NK-92 treated with Interleukin-12 subunit alpha and Interleukin-12 subunit beta, amount 100 ng/mL, for 24 hours (cell line): ENCODE data around the gene CTDSPL.

Source experiments
- DNase-seq: peaks from one replicate; lab custom pipeline; 2025; lab: John Stamatoyannopoulos, UW

The CTDSPL gene

GRCh38 chr3:38001456-38002081 is 139.9 kb downstream of the CTDSPL start:
- DNase-seq = no peak

GRCh38 chr3:38002291-38002876 is 140.7 kb downstream of the CTDSPL start:
- no peak for DNase-seq

GRCh38 chr3:38002940-38003339 is 141.3 kb downstream of the CTDSPL start:
- no peak for DNase-seq

- no peak for DNase-seq
Measured at GRCh38 chr3:38003371-38003816, 141.7 kb downstream of the CTDSPL start.

- no peak for DNase-seq
Measured at GRCh38 chr3:38003817-38004414, 142.2 kb downstream of the CTDSPL start.

- DNase-seq = no peak
Measured at GRCh38 chr3:38004415-38005075, 142.9 kb downstream of the CTDSPL start.

GRCh38 chr3:38005076-38006020 is 143.7 kb downstream of the CTDSPL start:
- DNase-seq = no peak

- no peak for DNase-seq
Measured at GRCh38 chr3:38006031-38006430, 144.4 kb downstream of the CTDSPL start.

GRCh38 chr3:38006445-38006995 is 144.8 kb downstream of the CTDSPL start:
- DNase-seq = no peak

- no peak for DNase-seq
Measured at GRCh38 chr3:38007754-38008090, 146.0 kb downstream of the CTDSPL start.

GRCh38 chr3:38008191-38008701 is 146.6 kb downstream of the CTDSPL start:
- DNase-seq = no peak

- no peak for DNase-seq
Measured at GRCh38 chr3:38008971-38009580, 147.4 kb downstream of the CTDSPL start.

GRCh38 chr3:38009807-38010591 is 148.3 kb downstream of the CTDSPL start:
- DNase-seq = no peak

GRCh38 chr3:38011111-38011510 is 149.4 kb downstream of the CTDSPL start:
- no peak for DNase-seq

- DNase-seq = no peak
Measured at GRCh38 chr3:38015485-38015884, 153.8 kb downstream of the CTDSPL start.

- DNase-seq = no peak
Measured at GRCh38 chr3:38015984-38016383, 154.3 kb downstream of the CTDSPL start.

GRCh38 chr3:38016410-38016809 is 154.7 kb downstream of the CTDSPL start:
- DNase-seq = no peak

- DNase-seq = no peak
Measured at GRCh38 chr3:38016847-38017444, 155.3 kb downstream of the CTDSPL start.

- no peak for DNase-seq
Measured at GRCh38 chr3:38017445-38018295, 156.0 kb downstream of the CTDSPL start.
